Measurements from ENCODE around the gene ENDOV. TPM values are rescaled to one million over a fixed set of nuclear protein-coding genes. Genes with fewer than 3 reads are reported as not detected.

ENDOV gene
- total RNA-seq, 4 donors from 2014 or later: 6.9 to 16.6 (median 8.1) TPM

DNA sequence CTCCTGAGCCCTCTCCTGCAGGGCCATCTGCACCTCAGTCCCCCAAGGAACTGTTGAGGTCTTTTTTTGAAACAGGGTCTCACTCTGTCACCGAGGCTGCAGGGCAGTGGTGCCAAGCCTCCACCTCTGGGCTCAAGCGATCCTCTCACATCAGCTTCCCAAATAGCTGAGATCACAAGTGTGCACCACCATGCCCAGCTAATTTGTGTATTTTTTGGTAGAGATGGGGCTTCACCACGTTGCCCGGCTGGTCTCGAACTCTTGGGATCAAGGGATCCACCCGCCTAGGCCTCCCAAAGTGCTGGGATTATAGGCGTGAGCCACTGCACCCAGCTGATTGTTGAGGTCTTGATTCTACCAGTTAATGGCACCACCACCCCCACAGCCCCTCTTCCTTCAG is 27.9 kb upstream of the ENDOV start:
- TF ChIP-seq, protein P1, sequence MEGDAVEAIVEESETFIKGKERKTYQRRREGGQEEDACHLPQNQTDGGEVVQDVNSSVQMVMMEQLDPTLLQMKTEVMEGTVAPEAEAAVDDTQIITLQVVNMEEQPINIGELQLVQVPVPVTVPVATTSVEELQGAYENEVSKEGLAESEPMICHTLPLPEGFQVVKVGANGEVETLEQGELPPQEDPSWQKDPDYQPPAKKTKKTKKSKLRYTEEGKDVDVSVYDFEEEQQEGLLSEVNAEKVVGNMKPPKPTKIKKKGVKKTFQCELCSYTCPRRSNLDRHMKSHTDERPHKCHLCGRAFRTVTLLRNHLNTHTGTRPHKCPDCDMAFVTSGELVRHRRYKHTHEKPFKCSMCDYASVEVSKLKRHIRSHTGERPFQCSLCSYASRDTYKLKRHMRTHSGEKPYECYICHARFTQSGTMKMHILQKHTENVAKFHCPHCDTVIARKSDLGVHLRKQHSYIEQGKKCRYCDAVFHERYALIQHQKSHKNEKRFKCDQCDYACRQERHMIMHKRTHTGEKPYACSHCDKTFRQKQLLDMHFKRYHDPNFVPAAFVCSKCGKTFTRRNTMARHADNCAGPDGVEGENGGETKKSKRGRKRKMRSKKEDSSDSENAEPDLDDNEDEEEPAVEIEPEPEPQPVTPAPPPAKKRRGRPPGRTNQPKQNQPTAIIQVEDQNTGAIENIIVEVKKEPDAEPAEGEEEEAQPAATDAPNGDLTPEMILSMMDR (IDR thresholded peaks at IDR 0.05): no peak
- DNase-seq (ENCODE audit: low spot score) (no peak), ATAC-seq (ENCODE audit: low FRiP score) (no peak)

DNA sequence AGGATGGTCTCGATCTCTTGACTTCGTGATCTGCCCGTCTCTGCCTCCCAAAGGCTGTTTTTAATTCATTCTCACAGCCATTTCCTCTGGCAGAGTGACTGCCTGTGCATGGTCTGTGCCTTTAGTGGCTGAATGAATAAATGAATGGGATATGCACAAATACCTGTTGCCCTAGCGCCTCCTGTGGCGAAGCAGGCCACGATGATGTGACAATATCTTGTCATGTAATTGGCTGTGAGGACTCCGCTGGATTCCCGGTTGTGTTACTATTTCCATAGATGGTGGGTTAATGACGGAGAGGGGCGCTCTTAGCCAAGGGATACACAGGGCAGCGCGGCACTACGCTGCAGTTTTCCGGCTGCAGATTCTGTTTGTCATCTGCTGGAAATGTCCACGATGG is 26.8 kb upstream of the ENDOV start:
- TF ChIP-seq, protein P1 (IDR thresholded peaks at IDR 0.05): no peak
- no peak for DNase-seq (ENCODE audit: low spot score)
- ATAC-seq (ENCODE audit: low FRiP score): no peak

GRCh38 chr17:80388601-80389000 is 26.4 kb upstream of the ENDOV start:
- no peak for ATAC-seq (ENCODE audit: low FRiP score)
- TF ChIP-seq, protein P1 (IDR thresholded peaks at IDR 0.05): no peak
- DNase-seq (ENCODE audit: low spot score): no peak

GRCh38 chr17:80389011-80389995 is 25.7 kb upstream of the ENDOV start:
- TF ChIP-seq, protein P1 (IDR thresholded peaks at IDR 0.05): no peak
- DNase-seq (ENCODE audit: low spot score) (no peak), ATAC-seq (ENCODE audit: low FRiP score) (no peak)

- TF ChIP-seq, protein P1 (IDR thresholded peaks at IDR 0.05): no peak
- ATAC-seq (ENCODE audit: low FRiP score) (no peak), DNase-seq (ENCODE audit: low spot score) (no peak)
Observed at GRCh38 chr17:80393241-80393890, 21.6 kb upstream of the ENDOV start.

DNA sequence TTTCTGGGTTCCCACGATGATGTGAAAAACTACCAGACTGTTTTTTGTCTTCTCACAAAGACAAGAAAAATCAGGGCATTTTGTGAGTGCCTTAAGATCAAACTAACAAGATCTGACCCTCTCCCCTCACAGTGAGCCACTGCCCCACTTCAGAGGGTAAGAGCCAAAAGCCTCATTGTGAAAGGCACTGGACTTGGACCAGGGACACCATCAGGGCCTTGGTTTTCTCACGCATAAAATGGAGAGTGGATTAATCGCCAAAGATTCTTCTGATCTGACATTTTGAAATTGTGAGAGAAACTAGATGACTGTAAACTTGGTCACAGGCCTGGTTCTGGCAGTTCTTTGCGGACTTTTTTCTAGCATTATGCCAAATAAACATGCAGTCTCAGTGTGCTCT is 21.0 kb upstream of the ENDOV start:
- TF ChIP-seq, protein P1 (IDR thresholded peaks at IDR 0.05): no peak
- no peak for ATAC-seq (ENCODE audit: low FRiP score)
- DNase-seq (ENCODE audit: low spot score): no peak

Measured in omental fat pad (tissue), 4 donors.